GM12878 (cell line): ENCODE measurements around the gene PET117. TPM values are rescaled to one million over a fixed set of nuclear protein-coding genes. Genes with fewer than 3 reads are reported as not detected.

ENCODE experiments used
- ATAC-seq: fragments of 200-7000 bp; cut with Tn5 transposase; 3 replicates; pipeline ENCODE4 v1.9.1; 2020; ENCODE audit warnings: mild to moderate bottlenecking, moderate library complexity
- BruUV-seq: library from RNA; stranded (reverse); fragments of 400-500 nt; replicated peaks from 2 replicates; lab custom pipeline; 2021; lab: Mats Ljungman, UMichigan
- CTCF ChIA-PET: fragments of 300-600 bp; sonication (Branson Sonifier 250); formaldehyde crosslinking; extraction: SDS; loops from one replicate; lab custom pipeline; 2021; ENCODE audit warnings: inconsistent platforms; lab: Yijun Ruan, JAX
- POLR2A ChIA-PET: fragments of 350-600 bp; formaldehyde crosslinking; extraction: SDS; loops from one replicate; lab custom pipeline; 2021; ENCODE audit warnings: inconsistent platforms; lab: Charles Lee
- RAD21 ChIA-PET: fragments of 300-600 bp; sonication (Branson Sonifier 250); formaldehyde crosslinking; loops from one replicate; lab custom pipeline; 2023; ENCODE audit warnings: antibody characterized with exemption; ENCODE audit not compliant: unreplicated experiment; lab: Charles Lee
- SMC1A ChIA-PET: fragments of 300-600 bp; sonication (Branson Sonifier 250); formaldehyde crosslinking; loops from one replicate; lab custom pipeline; 2023; ENCODE audit not compliant: unreplicated experiment, uncharacterized antibody; lab: Charles Lee
- DNase-seq: peaks from one replicate; pipeline ENCODE4 v3.0.0-alpha.2; 2011; ENCODE audit warnings: low read depth, low spot score
- FAIRE-seq: peaks from 3 replicates; lab custom pipeline; 2011; peaks lifted over from hg19 to GRCh38; lab: Jason Lieb, UNC
- H2AFZ ChIP-seq: 2 replicates; pipeline ENCODE4 v1.6.0; 2011; ENCODE audit warnings: low read depth, low read length, control low read depth; ENCODE audit not compliant: control insufficient read depth
- H3K27ac ChIP-seq: 2 replicates; pipeline ENCODE4 v1.5.1; 2011; ENCODE audit warnings: control low read depth; ENCODE audit not compliant: control insufficient read depth, insufficient read depth
- H3K27me3 ChIP-seq, 2 experiments: replicated peaks in 1 of 2; 2 replicates each; pipeline versions ENCODE4 v1.6.0 to v1.6.1; 2011; ENCODE audit warnings: low read length in 1 of 2; ENCODE audit not compliant: control insufficient read depth in 2 of 2, insufficient read depth in 2 of 2
- H3K36me3 ChIP-seq, 2 experiments: 2 replicates each; pipeline ENCODE4 v1.5.1; 2011; ENCODE audit warnings: low read length in 1 of 2; ENCODE audit not compliant: control insufficient read depth in 2 of 2, insufficient read depth in 2 of 2
- H3K4me1 ChIP-seq: 2 replicates; pipeline ENCODE4 v1.6.1; 2011; ENCODE audit warnings: mild to moderate bottlenecking, low read length, moderate library complexity, mixed read lengths; ENCODE audit not compliant: control insufficient read depth, insufficient read depth
- H3K4me2 ChIP-seq: 2 replicates; pipeline ENCODE4 v1.6.0; 2011; ENCODE audit warnings: control low read depth; ENCODE audit not compliant: control insufficient read depth, insufficient read depth
- H3K4me3 ChIP-seq: fragments of 200-600 bp; sonication (generic); 2 replicates; pipeline ENCODE4 v1.5.1; 2016
- H3K79me2 ChIP-seq: 2 replicates; pipeline ENCODE4 v1.6.0; 2011; ENCODE audit warnings: low read length; ENCODE audit not compliant: control insufficient read depth, insufficient read depth
- H3K9ac ChIP-seq: 2 replicates; pipeline ENCODE4 v1.8.0; 2011; ENCODE audit warnings: low read length, control low read depth, mixed read lengths; ENCODE audit not compliant: control insufficient read depth, insufficient read depth
- H3K9me3 ChIP-seq: replicated peaks from 3 replicates; pipeline ENCODE4 v1.5.1; 2011; ENCODE audit warnings: mild to moderate bottlenecking, low read length; ENCODE audit not compliant: control insufficient read depth, insufficient read depth
- H4K20me1 ChIP-seq: 2 replicates; pipeline ENCODE4 v1.6.0; 2011; ENCODE audit not compliant: control insufficient read depth, insufficient read depth
- ASH2L ChIP-seq: fragments of 300-600, 200-600 bp; sonication (generic); IDR thresholded peaks from 2 replicates; pipeline ENCODE4 v1.6.1; 2017; ENCODE audit warnings: low read depth, mild to moderate bottlenecking, borderline replicate concordance
- CHD1 ChIP-seq: IDR thresholded peaks from 2 replicates; pipeline ENCODE4 v1.6.1; 2012; ENCODE audit warnings: low read depth, low read length, improper control_type of control experiment
- ESRRA ChIP-seq: IDR thresholded peaks from 2 replicates; pipeline ENCODE4 v1.6.1; 2012; ENCODE audit warnings: mild to moderate bottlenecking, low read length, improper control_type of control experiment
- FOS ChIP-seq: IDR thresholded peaks from 3 replicates; pipeline ENCODE4 v1.6.1; 2011; ENCODE audit warnings: borderline replicate concordance; ENCODE audit not compliant: insufficient read length; ENCODE audit errors: extremely low read depth
- JUND ChIP-seq: IDR thresholded peaks from 2 replicates; pipeline ENCODE4 v1.6.1; 2012; ENCODE audit warnings: low read depth, mild to moderate bottlenecking, low read length, improper control_type of control experiment, moderate library complexity
- RB1 ChIP-seq: fragments of 450-650 bp; formaldehyde crosslinking; IDR thresholded peaks from 2 replicates; pipeline ENCODE4 v1.6.1; 2017; ENCODE audit warnings: mild to moderate bottlenecking, borderline replicate concordance
- SIX5 ChIP-seq: IDR thresholded peaks from 2 replicates; pipeline ENCODE4 v1.6.1; 2011; ENCODE audit warnings: mild to moderate bottlenecking, low read depth, low read length, moderate library complexity; ENCODE audit not compliant: severe bottlenecking
- SPI1 ChIP-seq: IDR thresholded peaks from 2 replicates; pipeline ENCODE4 v1.6.1; 2011; ENCODE audit warnings: low read depth, mild to moderate bottlenecking, low read length, moderate library complexity, borderline replicate concordance; ENCODE audit not compliant: insufficient read depth
- ZNF622 ChIP-seq: fragments of 450-650 bp; IDR thresholded peaks from 2 replicates; pipeline ENCODE4 v1.6.1; 2017; ENCODE audit warnings: mild to moderate bottlenecking, inconsistent platforms
- WGBS: methylation state at CpG from one replicate; pipeline ENCODE4 v1.1.6; 2016; ENCODE audit warnings: low lambda C conversion rate; ENCODE audit not compliant: insufficient replicate concordance, insufficient coverage; ENCODE audit errors: missing lambda C conversion rate; 5-methylcytosine and 5-hydroxymethylcytosine counted together
- in situ Hi-C: fragments of 300-500 bp; cut with MboI; formaldehyde crosslinking; loops from 9 replicates; pipeline ENCODE4 v1.14.3; 2018; ENCODE audit warnings: mixed read lengths
- intact Hi-C: fragments of 100-400 bp; cut with micrococcal nuclease; formaldehyde crosslinking; loops from one replicate; pipeline ENCODE4 v1.14.2; 2022; ENCODE audit not compliant: unreplicated experiment
- polyA plus RNA-seq, 11 experiments: library from polyadenylated mRNA; depleted of rRNA in 4 of 11; unstranded in 6 of 11; stranded (reverse) in 5 of 11; fragments of >200 nt; fragmentation: Nextera tagmentation in 4 of 11; fragmentation: Illumina TruSeq in 1 of 11; extraction: Ambion mirVana in 4 of 11; extraction: Trizol in 1 of 11; gene quantifications; 1 replicate in 1 of 11; 2 replicates in 10 of 11; pipeline versions ENCODE4 v1.2.1 to v1.2.3, GENCODE V29; 2011 to 2016; ENCODE audit warnings: inconsistent platforms in 2 of 11, missing spikeins in 2 of 11, low read depth in 1 of 11
- total RNA-seq, 4 experiments: library from RNA; depleted of rRNA in 3 of 4; stranded (reverse); fragments of >200 nt in 3 of 4; fragmentation: Illumina TruSeq in 1 of 4; extraction: Trizol in 1 of 4; gene quantifications; 2 replicates each; pipeline versions ENCODE4 v1.2.1 to v1.2.3, GENCODE V29; 2013 to 2021
- TF ChIP-seq, protein P1 (sequence below): IDR thresholded peaks from 2 replicates; pipeline ENCODE4 v1.6.1; 2012; ENCODE audit warnings: improper control_type of control experiment, low read depth, low read length; ENCODE audit not compliant: insufficient replicate concordance
- TF ChIP-seq, protein P2 (sequence below): fragments of 150-350 bp; IDR thresholded peaks from 2 replicates; pipeline ENCODE4 v1.6.1; 2014; ENCODE audit warnings: mild to moderate bottlenecking, low read depth, low read length
- TF ChIP-seq, protein P3 (sequence below): fragments of 450-650 bp; IDR thresholded peaks from 2 replicates; pipeline ENCODE4 v1.6.1; 2017; ENCODE audit warnings: mild to moderate bottlenecking, moderate library complexity

The PET117 gene
- total and polyA plus RNA-seq, 10 of the 15 experiments (the other 5 are each of a cell fraction or from before 2014, with no cell fraction given) = 6.0 to 20.6 (median 11.8) TPM

DNA sequence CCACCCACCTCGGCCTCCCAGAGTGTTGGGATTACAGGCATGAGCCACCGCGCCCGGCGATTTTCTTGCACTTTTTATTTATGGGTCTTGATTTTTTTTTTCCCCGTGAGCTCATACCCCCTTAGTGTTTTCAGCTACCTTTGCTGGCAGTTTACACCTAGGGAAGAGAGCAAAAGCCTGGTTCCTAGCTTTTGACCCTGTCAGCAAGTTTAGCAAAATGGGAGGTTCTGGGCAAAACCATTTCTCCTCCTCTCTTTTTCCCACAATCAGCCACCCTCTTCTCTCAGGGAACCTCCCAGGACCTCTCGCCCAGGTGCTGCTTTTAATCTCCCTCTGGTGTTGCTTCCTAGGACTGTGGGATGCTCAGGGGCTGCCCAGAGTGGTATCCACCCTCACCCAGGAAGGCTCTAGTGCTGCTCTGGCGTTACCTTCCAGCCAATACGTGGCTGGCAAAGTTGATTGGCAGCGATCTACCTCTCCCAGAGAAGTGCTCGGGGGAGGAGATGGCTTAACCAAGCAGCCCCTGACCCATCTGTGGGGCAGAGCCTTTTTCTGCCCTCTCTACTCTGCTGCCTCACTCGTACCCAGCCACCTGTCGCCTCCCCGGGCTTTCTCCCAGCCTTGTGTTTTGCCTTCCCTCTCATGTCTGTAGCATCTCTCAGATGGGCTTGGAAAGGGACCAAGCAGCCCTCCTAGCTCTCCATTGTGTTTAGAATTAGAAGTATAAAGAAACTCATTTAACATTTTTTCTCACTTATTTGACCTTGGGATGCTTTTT lies 37.4 kb downstream of the PET117 start:
- Histone ChIP-seq H3K79me2 (no peaks in the 10 kb centered on the region), H3K9me3 (peaks cover 2% of the 10 kb centered on the region; the same call in 2 of the 3 replicates), H3K4me3 (no peak overlapping the region), H3K4me1 (no peaks in the 10 kb centered on the region), H3K36me3 (no peaks in the 10 kb centered on the region; a peak in 1 of 4 replicates), H3K4me2 (no peak overlapping the region), H3K27me3 (no peaks in the 10 kb centered on the region), H3K9ac (no peak overlapping the region), H2AFZ (no peak overlapping the region), H4K20me1 (no peaks in the 10 kb centered on the region), H3K27ac (no peak overlapping the region)
- CTCF ChIA-PET = no interaction called here
- DNase-seq (no peak), FAIRE-seq (no peak), ATAC-seq (no peak)
- SMC1A ChIA-PET = no interaction called here
- in situ Hi-C loops = no loop called here
- intact Hi-C loops = no loop called here
- BruUV-seq = no TSS peak
- RAD21 ChIA-PET = no interaction called here
- 95% methylated on average over 14 of the region's 14 CpGs for WGBS
- POLR2A ChIA-PET = no interaction called here
- TF ChIP-seq SIX5 (no peak), SPI1 (no peak), RB1 (no peak), FOS (no peak), ASH2L (no peak), JUND (no peak), ZNF622 (no peak), CHD1 (no peak), ESRRA (no peak)
- TF ChIP-seq, protein P1, sequence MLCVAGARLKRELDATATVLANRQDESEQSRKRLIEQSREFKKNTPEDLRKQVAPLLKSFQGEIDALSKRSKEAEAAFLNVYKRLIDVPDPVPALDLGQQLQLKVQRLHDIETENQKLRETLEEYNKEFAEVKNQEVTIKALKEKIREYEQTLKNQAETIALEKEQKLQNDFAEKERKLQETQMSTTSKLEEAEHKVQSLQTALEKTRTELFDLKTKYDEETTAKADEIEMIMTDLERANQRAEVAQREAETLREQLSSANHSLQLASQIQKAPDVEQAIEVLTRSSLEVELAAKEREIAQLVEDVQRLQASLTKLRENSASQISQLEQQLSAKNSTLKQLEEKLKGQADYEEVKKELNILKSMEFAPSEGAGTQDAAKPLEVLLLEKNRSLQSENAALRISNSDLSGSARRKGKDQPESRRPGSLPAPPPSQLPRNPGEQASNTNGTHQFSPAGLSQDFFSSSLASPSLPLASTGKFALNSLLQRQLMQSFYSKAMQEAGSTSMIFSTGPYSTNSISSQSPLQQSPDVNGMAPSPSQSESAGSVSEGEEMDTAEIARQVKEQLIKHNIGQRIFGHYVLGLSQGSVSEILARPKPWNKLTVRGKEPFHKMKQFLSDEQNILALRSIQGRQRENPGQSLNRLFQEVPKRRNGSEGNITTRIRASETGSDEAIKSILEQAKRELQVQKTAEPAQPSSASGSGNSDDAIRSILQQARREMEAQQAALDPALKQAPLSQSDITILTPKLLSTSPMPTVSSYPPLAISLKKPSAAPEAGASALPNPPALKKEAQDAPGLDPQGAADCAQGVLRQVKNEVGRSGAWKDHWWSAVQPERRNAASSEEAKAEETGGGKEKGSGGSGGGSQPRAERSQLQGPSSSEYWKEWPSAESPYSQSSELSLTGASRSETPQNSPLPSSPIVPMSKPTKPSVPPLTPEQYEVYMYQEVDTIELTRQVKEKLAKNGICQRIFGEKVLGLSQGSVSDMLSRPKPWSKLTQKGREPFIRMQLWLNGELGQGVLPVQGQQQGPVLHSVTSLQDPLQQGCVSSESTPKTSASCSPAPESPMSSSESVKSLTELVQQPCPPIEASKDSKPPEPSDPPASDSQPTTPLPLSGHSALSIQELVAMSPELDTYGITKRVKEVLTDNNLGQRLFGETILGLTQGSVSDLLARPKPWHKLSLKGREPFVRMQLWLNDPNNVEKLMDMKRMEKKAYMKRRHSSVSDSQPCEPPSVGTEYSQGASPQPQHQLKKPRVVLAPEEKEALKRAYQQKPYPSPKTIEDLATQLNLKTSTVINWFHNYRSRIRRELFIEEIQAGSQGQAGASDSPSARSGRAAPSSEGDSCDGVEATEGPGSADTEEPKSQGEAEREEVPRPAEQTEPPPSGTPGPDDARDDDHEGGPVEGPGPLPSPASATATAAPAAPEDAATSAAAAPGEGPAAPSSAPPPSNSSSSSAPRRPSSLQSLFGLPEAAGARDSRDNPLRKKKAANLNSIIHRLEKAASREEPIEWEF = no peak
- TF ChIP-seq, protein P2, sequence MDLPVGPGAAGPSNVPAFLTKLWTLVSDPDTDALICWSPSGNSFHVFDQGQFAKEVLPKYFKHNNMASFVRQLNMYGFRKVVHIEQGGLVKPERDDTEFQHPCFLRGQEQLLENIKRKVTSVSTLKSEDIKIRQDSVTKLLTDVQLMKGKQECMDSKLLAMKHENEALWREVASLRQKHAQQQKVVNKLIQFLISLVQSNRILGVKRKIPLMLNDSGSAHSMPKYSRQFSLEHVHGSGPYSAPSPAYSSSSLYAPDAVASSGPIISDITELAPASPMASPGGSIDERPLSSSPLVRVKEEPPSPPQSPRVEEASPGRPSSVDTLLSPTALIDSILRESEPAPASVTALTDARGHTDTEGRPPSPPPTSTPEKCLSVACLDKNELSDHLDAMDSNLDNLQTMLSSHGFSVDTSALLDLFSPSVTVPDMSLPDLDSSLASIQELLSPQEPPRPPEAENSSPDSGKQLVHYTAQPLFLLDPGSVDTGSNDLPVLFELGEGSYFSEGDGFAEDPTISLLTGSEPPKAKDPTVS = no peak
- TF ChIP-seq, protein P3, sequence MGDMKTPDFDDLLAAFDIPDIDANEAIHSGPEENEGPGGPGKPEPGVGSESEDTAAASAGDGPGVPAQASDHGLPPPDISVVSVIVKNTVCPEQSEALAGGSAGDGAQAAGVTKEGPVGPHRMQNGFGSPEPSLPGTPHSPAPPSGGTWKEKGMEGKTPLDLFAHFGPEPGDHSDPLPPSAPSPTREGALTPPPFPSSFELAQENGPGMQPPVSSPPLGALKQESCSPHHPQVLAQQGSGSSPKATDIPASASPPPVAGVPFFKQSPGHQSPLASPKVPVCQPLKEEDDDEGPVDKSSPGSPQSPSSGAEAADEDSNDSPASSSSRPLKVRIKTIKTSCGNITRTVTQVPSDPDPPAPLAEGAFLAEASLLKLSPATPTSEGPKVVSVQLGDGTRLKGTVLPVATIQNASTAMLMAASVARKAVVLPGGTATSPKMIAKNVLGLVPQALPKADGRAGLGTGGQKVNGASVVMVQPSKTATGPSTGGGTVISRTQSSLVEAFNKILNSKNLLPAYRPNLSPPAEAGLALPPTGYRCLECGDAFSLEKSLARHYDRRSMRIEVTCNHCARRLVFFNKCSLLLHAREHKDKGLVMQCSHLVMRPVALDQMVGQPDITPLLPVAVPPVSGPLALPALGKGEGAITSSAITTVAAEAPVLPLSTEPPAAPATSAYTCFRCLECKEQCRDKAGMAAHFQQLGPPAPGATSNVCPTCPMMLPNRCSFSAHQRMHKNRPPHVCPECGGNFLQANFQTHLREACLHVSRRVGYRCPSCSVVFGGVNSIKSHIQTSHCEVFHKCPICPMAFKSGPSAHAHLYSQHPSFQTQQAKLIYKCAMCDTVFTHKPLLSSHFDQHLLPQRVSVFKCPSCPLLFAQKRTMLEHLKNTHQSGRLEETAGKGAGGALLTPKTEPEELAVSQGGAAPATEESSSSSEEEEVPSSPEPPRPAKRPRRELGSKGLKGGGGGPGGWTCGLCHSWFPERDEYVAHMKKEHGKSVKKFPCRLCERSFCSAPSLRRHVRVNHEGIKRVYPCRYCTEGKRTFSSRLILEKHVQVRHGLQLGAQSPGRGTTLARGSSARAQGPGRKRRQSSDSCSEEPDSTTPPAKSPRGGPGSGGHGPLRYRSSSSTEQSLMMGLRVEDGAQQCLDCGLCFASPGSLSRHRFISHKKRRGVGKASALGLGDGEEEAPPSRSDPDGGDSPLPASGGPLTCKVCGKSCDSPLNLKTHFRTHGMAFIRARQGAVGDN = no peak
